ENCODE data around the gene PTPRN2.
"Not testable (repeated sequence)": the region's sequence is repeated elsewhere in the genome, so short reads cannot be mapped to it uniquely, and the experiment has no call there.

Gene PTPRN2

GRCh38 chr7:158523877-158524276 is 63.7 kb downstream of the PTPRN2 start:
- not testable (repeated sequence) for H2AK5ac ChIP-seq (ENCODE audit: low read depth, low read length); H3K14ac ChIP-seq (ENCODE audit: low read length); H3K4me1 ChIP-seq (ENCODE audit: control insufficient read depth in 2 of 2, insufficient read depth in 1 of 2, low read depth in 1 of 2, low read length in 2 of 2); DNase-seq (ENCODE audit: low spot score); H4K91ac ChIP-seq (ENCODE audit: low read depth, low read length, poor library complexity); H3K9me3 ChIP-seq (replicated peaks in 1 of 2; ENCODE audit: control insufficient read depth in 2 of 2, insufficient read depth in 1 of 2, low read depth in 1 of 2, low read length in 2 of 2); H3K18ac ChIP-seq (ENCODE audit: low read length); H2BK120ac ChIP-seq (ENCODE audit: low read depth, low read length); H3K4me3 ChIP-seq (ENCODE audit: low read length in 2 of 2); H2AFZ ChIP-seq (ENCODE audit: low read length); H3K27me3 ChIP-seq (ENCODE audit: control insufficient read depth in 3 of 3, insufficient read depth in 3 of 3, low read depth in 1 of 3, low read length in 3 of 3); H3K36me3 ChIP-seq (replicated peaks in 1 of 2; ENCODE audit: control insufficient read depth in 2 of 2, insufficient read depth in 2 of 2, low read length in 2 of 2); H2BK15ac ChIP-seq (ENCODE audit: low read length); H2BK5ac ChIP-seq (ENCODE audit: low read length); H3K79me1 ChIP-seq (ENCODE audit: low read depth, low read length); H3K4me2 ChIP-seq (ENCODE audit: insufficient read depth, low read length, poor library complexity, severe bottlenecking); H3K9ac ChIP-seq (ENCODE audit: low read depth, low read length, poor library complexity); H3K23ac ChIP-seq (ENCODE audit: low read depth, low read length, poor library complexity); H4K8ac ChIP-seq (ENCODE audit: low read depth, low read length); H2BK12ac ChIP-seq (ENCODE audit: low read length); H3K27ac ChIP-seq (replicated peaks; ENCODE audit: low read length); H3K4ac ChIP-seq (ENCODE audit: low read length)
- no CpG with 5 or more reads among the region's 11 CpGs for WGBS, 2 donors (ENCODE audit: extremely low coverage in 2 of 2, insufficient read length in 2 of 2, insufficient replicate concordance in 1 of 2)

DNA sequence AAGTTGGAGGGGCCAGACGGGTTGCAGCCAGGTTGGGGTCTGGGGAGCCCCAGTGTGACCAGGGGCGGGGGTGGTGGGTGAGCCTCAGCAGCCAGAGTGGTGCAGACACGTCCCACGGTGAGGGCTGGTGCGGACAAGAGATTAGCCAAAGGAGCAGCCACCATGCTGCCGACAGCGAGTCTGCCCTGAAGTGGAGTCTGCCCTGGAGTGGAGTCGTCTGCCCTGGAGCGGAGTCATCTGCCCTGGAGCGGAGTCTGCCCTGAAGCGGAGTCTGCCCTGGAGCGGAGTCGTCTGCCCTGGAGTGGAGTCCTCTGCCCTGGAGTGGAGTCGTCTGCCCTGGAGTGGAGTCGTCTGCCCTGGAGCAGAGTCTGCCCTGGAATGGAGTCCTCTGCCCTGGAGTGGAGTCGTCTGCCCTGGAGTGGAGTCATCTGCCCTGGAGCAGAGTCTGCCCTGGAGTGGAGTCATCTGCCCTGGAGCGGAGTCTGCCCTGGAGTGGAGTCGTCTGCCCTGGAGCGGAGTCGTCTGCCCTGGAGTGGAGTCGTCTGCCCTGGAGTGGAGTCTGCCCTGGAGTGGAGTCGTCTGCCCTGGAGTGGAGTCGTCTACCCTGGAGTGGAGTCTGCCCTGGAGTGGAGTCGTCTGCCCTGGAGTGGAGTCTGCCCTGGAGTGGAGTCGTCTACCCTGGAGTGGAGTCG is 64.3 kb downstream of the PTPRN2 start:
- not testable (repeated sequence) for H3K9me3 ChIP-seq (replicated peaks in 1 of 2; ENCODE audit: control insufficient read depth in 2 of 2, insufficient read depth in 1 of 2, low read depth in 1 of 2, low read length in 2 of 2)
- no CpG with 5 or more reads among the region's 26 CpGs for WGBS, 2 donors (ENCODE audit: extremely low coverage in 2 of 2, insufficient read length in 2 of 2, insufficient replicate concordance in 1 of 2)

DNA sequence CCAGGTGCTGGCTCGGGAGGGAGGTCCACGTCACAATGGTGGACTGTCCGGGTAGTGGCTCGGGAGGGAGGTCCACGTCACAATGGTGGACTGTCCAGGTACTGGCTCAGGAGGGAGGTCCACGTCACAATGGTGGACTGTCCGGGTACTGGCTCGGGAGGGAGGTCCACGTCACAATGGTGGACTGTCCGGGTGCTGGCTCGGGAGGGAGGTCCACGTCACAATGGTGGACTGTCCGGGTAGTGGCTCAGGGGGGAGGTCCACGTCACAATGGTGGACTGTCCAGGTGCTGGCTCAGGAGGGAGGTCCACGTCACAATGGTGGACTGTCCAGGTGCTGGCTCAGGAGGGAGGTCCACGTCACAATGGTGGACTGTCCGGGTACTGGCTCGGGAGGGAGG is 65.8 kb downstream of the PTPRN2 start:
- Histone ChIP-seq H3K9ac (ENCODE audit: low read depth, low read length, poor library complexity) (peak overlapping the region; percentile 71), H3K18ac (ENCODE audit: low read length) (peak overlapping the region; percentile 44), H3K14ac (ENCODE audit: low read length) (peak overlapping the region; percentile 59), H3K9me3 (replicated peaks in 1 of 2; ENCODE audit: control insufficient read depth in 2 of 2, insufficient read depth in 1 of 2, low read depth in 1 of 2, low read length in 2 of 2) (peaks cover 6 to 10% of the 10 kb centered on the region in 2 donors), H3K23ac (ENCODE audit: low read depth, low read length, poor library complexity) (peak overlapping the region; percentile 90)
- H3K79me1 ChIP-seq (ENCODE audit: low read depth, low read length); DNase-seq (ENCODE audit: low spot score); H4K91ac ChIP-seq (ENCODE audit: low read depth, low read length, poor library complexity); H2BK12ac ChIP-seq (ENCODE audit: low read length); H2BK120ac ChIP-seq (ENCODE audit: low read depth, low read length); H3K27ac ChIP-seq (replicated peaks; ENCODE audit: low read length); H3K4ac ChIP-seq (ENCODE audit: low read length); H3K27me3 ChIP-seq (ENCODE audit: control insufficient read depth in 3 of 3, insufficient read depth in 3 of 3, low read depth in 1 of 3, low read length in 3 of 3); H2AFZ ChIP-seq (ENCODE audit: low read length); H2BK5ac ChIP-seq (ENCODE audit: low read length); H4K8ac ChIP-seq (ENCODE audit: low read depth, low read length); H3K4me1 ChIP-seq (ENCODE audit: control insufficient read depth in 2 of 2, insufficient read depth in 1 of 2, low read depth in 1 of 2, low read length in 2 of 2); H3K4me2 ChIP-seq (ENCODE audit: insufficient read depth, low read length, poor library complexity, severe bottlenecking); H2BK15ac ChIP-seq (ENCODE audit: low read length); H3K4me3 ChIP-seq (ENCODE audit: low read length in 2 of 2); H3K36me3 ChIP-seq (replicated peaks in 1 of 2; ENCODE audit: control insufficient read depth in 2 of 2, insufficient read depth in 2 of 2, low read length in 2 of 2); H2AK5ac ChIP-seq (ENCODE audit: low read depth, low read length): not testable (repeated sequence)
- no CpG with 5 or more reads among the region's 18 CpGs for WGBS, 2 donors (ENCODE audit: extremely low coverage in 2 of 2, insufficient read length in 2 of 2, insufficient replicate concordance in 1 of 2)

More for the DNA sequence above, 64.3 kb downstream of the PTPRN2 start:
- not testable (repeated sequence) for H2BK15ac ChIP-seq (ENCODE audit: low read length); H3K4me3 ChIP-seq (ENCODE audit: low read length in 2 of 2); H3K4ac ChIP-seq (ENCODE audit: low read length); H3K4me2 ChIP-seq (ENCODE audit: insufficient read depth, low read length, poor library complexity, severe bottlenecking); H3K27ac ChIP-seq (replicated peaks; ENCODE audit: low read length); H3K79me1 ChIP-seq (ENCODE audit: low read depth, low read length); H3K23ac ChIP-seq (ENCODE audit: low read depth, low read length, poor library complexity); H2AFZ ChIP-seq (ENCODE audit: low read length); H3K9ac ChIP-seq (ENCODE audit: low read depth, low read length, poor library complexity); H2BK5ac ChIP-seq (ENCODE audit: low read length); H4K91ac ChIP-seq (ENCODE audit: low read depth, low read length, poor library complexity); H2BK12ac ChIP-seq (ENCODE audit: low read length); H3K27me3 ChIP-seq (ENCODE audit: control insufficient read depth in 3 of 3, insufficient read depth in 3 of 3, low read depth in 1 of 3, low read length in 3 of 3); H3K4me1 ChIP-seq (ENCODE audit: control insufficient read depth in 2 of 2, insufficient read depth in 1 of 2, low read depth in 1 of 2, low read length in 2 of 2); DNase-seq (ENCODE audit: low spot score); H4K8ac ChIP-seq (ENCODE audit: low read depth, low read length); H3K36me3 ChIP-seq (replicated peaks in 1 of 2; ENCODE audit: control insufficient read depth in 2 of 2, insufficient read depth in 2 of 2, low read length in 2 of 2); H2BK120ac ChIP-seq (ENCODE audit: low read depth, low read length); H3K18ac ChIP-seq (ENCODE audit: low read length)
- peak overlapping the region; percentile 70 for H2AK5ac ChIP-seq (ENCODE audit: low read depth, low read length)
- H3K14ac ChIP-seq (ENCODE audit: low read length), result peak overlapping the region; percentile 79

DNA sequence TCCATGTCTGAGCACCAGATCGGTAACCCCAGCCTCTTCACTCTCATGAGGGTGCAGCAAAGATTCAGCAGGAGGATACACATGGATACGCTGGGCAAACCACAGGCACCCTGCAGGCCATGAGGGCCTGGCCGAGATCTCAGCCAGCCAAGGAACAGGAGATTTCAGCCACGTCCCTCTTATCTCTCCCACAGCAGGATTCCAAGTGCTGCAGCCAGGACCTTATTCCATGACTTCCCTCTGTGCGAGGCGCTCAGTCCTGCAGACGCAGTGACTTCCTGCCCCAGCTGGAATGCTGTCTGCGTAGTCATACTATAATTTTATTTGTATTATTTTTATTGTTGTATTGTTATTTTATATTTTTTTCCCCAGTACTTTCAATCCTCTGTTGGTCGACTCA is 66.8 kb downstream of the PTPRN2 start:
- Histone ChIP-seq H3K27ac (replicated peaks; ENCODE audit: low read length) (no peak overlapping the region), H2BK5ac (ENCODE audit: low read length) (no peak overlapping the region), H4K91ac (ENCODE audit: low read depth, low read length, poor library complexity) (no peak overlapping the region), H3K4me3 (ENCODE audit: low read length in 2 of 2) (peak overlapping the region in 1 of 2 donors; percentile 19), H2BK120ac (ENCODE audit: low read depth, low read length) (no peak overlapping the region), H3K27me3 (ENCODE audit: control insufficient read depth in 3 of 3, insufficient read depth in 3 of 3, low read depth in 1 of 3, low read length in 3 of 3) (no peaks in the 10 kb centered on the region), H3K9ac (ENCODE audit: low read depth, low read length, poor library complexity) (no peak overlapping the region), H3K79me1 (ENCODE audit: low read depth, low read length) (peaks cover 5% of the 10 kb centered on the region), H3K4me1 (ENCODE audit: control insufficient read depth in 2 of 2, insufficient read depth in 1 of 2, low read depth in 1 of 2, low read length in 2 of 2) (no peaks in the 10 kb centered on the region), H2AFZ (ENCODE audit: low read length) (no peak overlapping the region), H3K4ac (ENCODE audit: low read length) (peak overlapping the region; percentile 54), H3K14ac (ENCODE audit: low read length) (peak overlapping the region; percentile 40), H2AK5ac (ENCODE audit: low read depth, low read length) (no peak overlapping the region), H3K4me2 (ENCODE audit: insufficient read depth, low read length, poor library complexity, severe bottlenecking) (no peak overlapping the region), H3K36me3 (replicated peaks in 1 of 2; ENCODE audit: control insufficient read depth in 2 of 2, insufficient read depth in 2 of 2, low read length in 2 of 2) (no peaks in the 10 kb centered on the region), H3K23ac (ENCODE audit: low read depth, low read length, poor library complexity) (peak overlapping the region; percentile 39), H3K9me3 (replicated peaks in 1 of 2; ENCODE audit: control insufficient read depth in 2 of 2, insufficient read depth in 1 of 2, low read depth in 1 of 2, low read length in 2 of 2) (peaks cover 6 to 10% of the 10 kb centered on the region in 2 donors), H4K8ac (ENCODE audit: low read depth, low read length) (no peak overlapping the region), H2BK15ac (ENCODE audit: low read length) (no peak overlapping the region), H3K18ac (ENCODE audit: low read length) (no peak overlapping the region), H2BK12ac (ENCODE audit: low read length) (no peak overlapping the region)
- DNase-seq (ENCODE audit: low spot score), result no peak
- no CpG with 5 or more reads among the region's 9 CpGs for WGBS, 2 donors (ENCODE audit: extremely low coverage in 2 of 2, insufficient read length in 2 of 2, insufficient replicate concordance in 1 of 2)
